ENCODE results near the gene ZNF697.

Gene ZNF697

DNA sequence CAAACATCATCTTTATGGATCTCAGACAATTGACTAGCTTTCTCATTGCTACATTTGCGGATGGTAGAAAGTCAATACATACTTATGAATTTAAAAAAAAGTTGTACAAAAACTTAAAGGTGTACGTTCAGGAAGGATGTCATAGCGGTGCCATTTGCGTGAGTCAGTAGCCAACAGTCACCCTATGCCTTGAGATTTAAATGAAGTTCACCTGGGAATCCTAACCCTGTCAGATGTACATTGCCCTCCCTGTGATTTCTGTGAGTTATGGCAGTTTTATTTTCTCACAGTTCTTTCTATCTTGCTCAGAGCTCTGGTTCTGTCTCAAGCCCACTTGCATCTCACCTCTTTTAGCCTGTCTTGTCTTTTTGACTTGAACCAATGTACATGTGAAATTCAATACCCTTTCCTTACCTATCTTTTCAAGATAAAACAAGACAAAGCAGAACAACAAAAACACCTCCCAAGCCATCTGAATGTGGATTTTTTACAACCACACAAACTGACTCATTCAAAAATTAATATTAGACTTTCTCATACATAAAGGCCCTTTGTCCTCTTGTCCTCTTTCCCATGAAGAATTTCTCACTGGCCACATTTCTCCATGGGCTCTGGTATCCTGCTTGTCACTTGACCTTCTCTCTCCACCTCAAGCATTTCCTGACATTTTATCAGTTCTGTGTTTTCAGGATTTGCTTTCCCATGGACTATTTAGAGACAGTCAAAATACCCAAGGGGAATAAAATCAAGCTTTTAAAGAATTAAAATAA is 25.3 kb upstream of the ZNF697 start:
- H3K9me3 Mint-ChIP-seq: peaks cover 4% of the 10 kb centered on the region
- TF ChIP-seq, protein P1, sequence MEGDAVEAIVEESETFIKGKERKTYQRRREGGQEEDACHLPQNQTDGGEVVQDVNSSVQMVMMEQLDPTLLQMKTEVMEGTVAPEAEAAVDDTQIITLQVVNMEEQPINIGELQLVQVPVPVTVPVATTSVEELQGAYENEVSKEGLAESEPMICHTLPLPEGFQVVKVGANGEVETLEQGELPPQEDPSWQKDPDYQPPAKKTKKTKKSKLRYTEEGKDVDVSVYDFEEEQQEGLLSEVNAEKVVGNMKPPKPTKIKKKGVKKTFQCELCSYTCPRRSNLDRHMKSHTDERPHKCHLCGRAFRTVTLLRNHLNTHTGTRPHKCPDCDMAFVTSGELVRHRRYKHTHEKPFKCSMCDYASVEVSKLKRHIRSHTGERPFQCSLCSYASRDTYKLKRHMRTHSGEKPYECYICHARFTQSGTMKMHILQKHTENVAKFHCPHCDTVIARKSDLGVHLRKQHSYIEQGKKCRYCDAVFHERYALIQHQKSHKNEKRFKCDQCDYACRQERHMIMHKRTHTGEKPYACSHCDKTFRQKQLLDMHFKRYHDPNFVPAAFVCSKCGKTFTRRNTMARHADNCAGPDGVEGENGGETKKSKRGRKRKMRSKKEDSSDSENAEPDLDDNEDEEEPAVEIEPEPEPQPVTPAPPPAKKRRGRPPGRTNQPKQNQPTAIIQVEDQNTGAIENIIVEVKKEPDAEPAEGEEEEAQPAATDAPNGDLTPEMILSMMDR (IDR thresholded peaks at IDR 0.05): no peak
- H3K4me3 Mint-ChIP-seq: no peak overlapping the region
- peaks cover 11% of the 10 kb centered on the region for H3K27me3 Mint-ChIP-seq (ENCODE audit: low read depth, poor library complexity)
- H3K4me1 Mint-ChIP-seq: peaks cover 30% of the 10 kb centered on the region
- no peaks in the 10 kb centered on the region for H3K36me3 Mint-ChIP-seq (ENCODE audit: low read depth)
- DNase-seq: no peak
- H3K27ac Mint-ChIP-seq: peak overlapping the region; percentile 82

DNA sequence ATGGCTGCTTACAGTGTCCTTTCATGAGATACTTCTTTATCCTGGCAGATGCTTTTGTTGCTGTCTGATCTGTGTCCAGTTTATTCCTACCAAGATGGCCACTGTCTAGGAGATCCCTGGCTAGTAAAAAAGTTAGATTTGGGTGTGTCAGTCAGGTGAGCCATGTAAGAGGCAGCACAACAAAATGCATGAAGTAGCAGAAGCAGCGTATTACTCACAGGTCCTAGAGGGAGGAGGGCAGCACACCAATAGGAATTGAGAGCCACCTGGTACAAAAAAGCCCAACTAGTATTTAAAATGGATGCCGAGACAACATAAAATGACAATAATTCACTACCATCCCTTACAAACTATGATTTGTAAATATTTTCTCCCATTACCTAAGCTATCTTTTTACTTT is 22.8 kb upstream of the ZNF697 start:
- Mint-ChIP-seq H3K9me3 (peaks cover 4% of the 10 kb centered on the region), H3K4me1 (peaks cover 25% of the 10 kb centered on the region), H3K4me3 (no peak overlapping the region), H3K27ac (no peak overlapping the region), H3K27me3 (ENCODE audit: low read depth, poor library complexity) (peaks cover 8% of the 10 kb centered on the region), H3K36me3 (ENCODE audit: low read depth) (no peaks in the 10 kb centered on the region)
- DNase-seq: no peak
- TF ChIP-seq, protein P1 (IDR thresholded peaks at IDR 0.05): no peak

DNA sequence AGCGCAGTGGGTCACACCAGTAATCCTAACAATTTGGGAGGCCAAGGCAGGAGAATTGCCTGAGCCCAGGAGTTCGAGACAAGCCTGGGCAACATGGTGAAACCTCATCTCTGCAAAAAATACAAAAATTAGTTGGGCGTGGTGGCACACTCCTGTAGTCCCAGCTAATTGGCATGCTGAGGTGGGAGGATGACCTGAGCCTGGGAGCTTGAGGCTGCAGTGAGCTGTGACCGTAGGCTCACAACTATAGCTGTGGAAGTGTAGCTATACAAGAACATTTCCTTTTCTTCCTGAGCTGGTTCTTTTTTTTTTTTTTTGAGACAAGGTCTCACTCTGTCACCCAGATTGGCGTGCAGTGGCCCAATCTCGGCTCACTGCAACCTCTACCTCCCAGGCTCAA is 19.1 kb upstream of the ZNF697 start:
- DNase-seq: no peak
- H3K36me3 Mint-ChIP-seq (ENCODE audit: low read depth): no peaks in the 10 kb centered on the region
- H3K27me3 Mint-ChIP-seq (ENCODE audit: low read depth, poor library complexity): peaks cover 4% of the 10 kb centered on the region
- H3K4me1 Mint-ChIP-seq: peaks cover 6% of the 10 kb centered on the region
- no peak overlapping the region for H3K4me3 Mint-ChIP-seq
- peaks cover 4% of the 10 kb centered on the region for H3K9me3 Mint-ChIP-seq
- TF ChIP-seq, protein P1 (IDR thresholded peaks at IDR 0.05): no peak
- no peak overlapping the region for H3K27ac Mint-ChIP-seq

DNA sequence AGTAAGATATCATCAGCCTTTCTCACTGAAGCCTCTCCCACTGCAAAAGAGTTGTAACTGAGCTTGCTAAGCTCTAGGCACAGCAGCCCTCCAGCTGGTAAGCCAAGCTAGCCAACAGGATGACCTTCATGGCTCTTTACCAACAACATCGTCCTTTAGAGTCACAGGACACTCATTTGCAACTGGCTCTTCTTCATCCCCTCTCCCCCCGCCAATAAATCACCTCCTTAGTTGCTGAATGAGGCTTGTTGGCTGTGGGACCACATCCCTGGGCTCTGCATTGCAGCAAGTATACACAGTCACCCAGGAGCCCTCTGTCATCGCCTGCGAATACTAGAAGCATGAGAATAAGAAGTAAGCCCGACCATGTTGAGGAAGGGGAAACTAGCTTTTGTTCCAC is 16.0 kb upstream of the ZNF697 start:
- H3K4me3 Mint-ChIP-seq: no peak overlapping the region
- peaks cover 14% of the 10 kb centered on the region for H3K4me1 Mint-ChIP-seq
- H3K27ac Mint-ChIP-seq: no peak overlapping the region
- no peak for DNase-seq
- H3K27me3 Mint-ChIP-seq (ENCODE audit: low read depth, poor library complexity): no peaks in the 10 kb centered on the region
- H3K36me3 Mint-ChIP-seq (ENCODE audit: low read depth): no peaks in the 10 kb centered on the region
- no peaks in the 10 kb centered on the region for H3K9me3 Mint-ChIP-seq
- TF ChIP-seq, protein P1 (IDR thresholded peaks at IDR 0.05): no peak

DNA sequence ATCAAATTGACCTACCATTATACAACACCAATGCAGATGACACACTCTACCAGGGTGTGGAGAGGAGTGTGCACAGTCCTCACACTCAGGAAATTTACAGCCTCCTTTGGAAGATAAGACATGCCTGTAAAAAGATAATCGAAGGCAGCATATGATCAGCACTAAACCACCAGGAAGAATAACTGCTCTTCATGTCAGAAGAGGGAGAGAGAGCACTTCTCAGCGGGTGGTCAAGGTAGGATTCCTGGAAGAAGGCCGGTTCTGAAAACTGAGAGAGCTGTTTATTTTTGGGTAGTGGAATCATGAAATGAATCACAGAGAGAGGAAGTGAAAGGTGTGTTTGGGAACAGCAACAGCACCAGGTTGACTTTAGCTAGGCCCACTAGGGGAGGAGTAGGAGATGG is 14.0 kb upstream of the ZNF697 start:
- Mint-ChIP-seq H3K27me3 (ENCODE audit: low read depth, poor library complexity) (no peaks in the 10 kb centered on the region), H3K4me3 (no peak overlapping the region), H3K27ac (no peak overlapping the region), H3K9me3 (no peaks in the 10 kb centered on the region), H3K4me1 (peaks cover 14% of the 10 kb centered on the region), H3K36me3 (ENCODE audit: low read depth) (no peaks in the 10 kb centered on the region)
- TF ChIP-seq, protein P1 (IDR thresholded peaks at IDR 0.05): no peak
- no peak for DNase-seq
